Adrenal gland (tissue), 12 donors: Measurements from ENCODE around the gene HSBP1. TPM values are rescaled to one million over a fixed set of nuclear protein-coding genes. Genes with fewer than 3 reads are reported as not detected.

Experiments used
- DNase-seq, 7 donors: peaks; one replicate each; pipeline ENCODE4 v3.0.0-alpha.2; 2019 to 2020
- H3K27ac ChIP-seq, 5 donors: fragments of 200-600 bp; sonication (generic) in 4 of 5; 1 replicate in 3 of 5; 2 replicates in 2 of 5; pipeline versions ENCODE4 v1.5.1 to v1.8.0; 2016 to 2020; ENCODE audit warnings: mild to moderate bottlenecking in 1 of 5
- H3K27me3 ChIP-seq: fragments of 200-600 bp; 2 replicates; pipeline ENCODE4 v1.8.0; 2021
- H3K36me3 ChIP-seq, 2 donors: fragments of 200-600 bp; replicated peaks in 1 of 2; 1 replicate in 1 of 2; 2 replicates in 1 of 2; pipeline versions ENCODE4 v1.5.1 to v1.8.0; 2018 to 2022
- H3K4me1 ChIP-seq, 2 donors: fragments of 200-600 bp; replicated peaks in 1 of 2; 1 replicate in 1 of 2; 2 replicates in 1 of 2; pipeline versions ENCODE4 v1.5.1 to v1.8.0; 2018 to 2021
- H3K4me3 ChIP-seq, 4 donors: fragments of 200-600 bp; sonication (generic) in 3 of 4; one replicate each; pipeline ENCODE4 v1.5.1; 2016 to 2018
- H3K9me3 ChIP-seq, 3 donors: fragments of 200-600 bp; sonication (generic) in 1 of 3; replicated peaks in 1 of 3; 1 replicate in 2 of 3; 2 replicates in 1 of 3; pipeline versions ENCODE4 v1.5.1 to v1.8.0; 2016 to 2021
- CTCF ChIP-seq, 6 experiments: fragments of 450-650 bp in 4 of 6; fragments of 200-600 bp in 2 of 6; sonication (generic) in 1 of 6; IDR thresholded peaks; 1 replicate in 5 of 6; 2 replicates in 1 of 6; pipeline versions ENCODE4 v1.5.1 to v1.8.0; 2016 to 2021; ENCODE audit warnings: antibody characterized with exemption in 6 of 6, mild to moderate bottlenecking in 2 of 6, moderate library complexity in 1 of 6
- POLR2A ChIP-seq, 2 donors: fragments of 450-650 bp; IDR thresholded peaks; one replicate each; pipeline ENCODE4 v1.6.1; 2017; ENCODE audit warnings: antibody characterized with exemption in 2 of 2, mild to moderate bottlenecking in 2 of 2, moderate library complexity in 1 of 2
- WGBS, 4 donors: extraction: QIAGEN DNeasy Blood & Tissue Kit in 2 of 4; methylation state at CpG; one replicate each; pipeline versions ENCODE4 v1.1.5 to v1.1.7; 2013 to 2017; 5-methylcytosine and 5-hydroxymethylcytosine counted together
- intact Hi-C, 2 donors: fragments of 100-400 bp; cut with DNase I; formaldehyde crosslinking; loops; one replicate each; pipeline versions ENCODE4 v1.14.1 to v1.15.0; 2022 to 2023
- polyA plus RNA-seq, 3 donors: library from polyadenylated mRNA; stranded (reverse); fragments of 200-250 nt in 2 of 3; fragments of 350-450 nt in 1 of 3; fragmentation: Illumina TruSeq in 1 of 3; extraction: RNeasy Lipid Tissue Mini Kit (QIAGEN cat#74804) in 1 of 3; gene quantifications; one replicate each; pipeline ENCODE4 v1.2.3, GENCODE V29; 2013 to 2014
- total RNA-seq, 9 donors: library from RNA; depleted of rRNA in 4 of 9; stranded (reverse); fragments of >200 nt in 4 of 9; fragments of 120-200 nt in 1 of 9; fragmentation: NEBNext Ultra II Directional in 1 of 9; extraction: Animal tissue kit (Norgen Biotek cat#: 25700) in 1 of 9; gene quantifications; one replicate each; pipeline versions ENCODE4 v1.1.0 to v1.2.4, GENCODE V29; 2013 to 2023
- donor health status: healthy with polysubstance abuse.
- donor health status: Bipolar disorder and iron deficiency.
- donor health status: DM: yes; HTN: yes; CAD: no.
- donor health status: DM: no; HTN: no; CAD: no.
- donor health status: DM: no; HTN: no; CAD: no.
- donor health status: DM: yes; HTN: yes; CAD: no.

The HSBP1 gene
- total and polyA plus RNA-seq, 12 donors = 11.0 to 214 (median 112) TPM

GRCh38 chr16:83862661-83863060, 54.9 kb downstream of the HSBP1 start:
- H3K4me3 ChIP-seq = no peak overlapping the region
- WGBS, 4 donors = 82 to 89% (median 87%) methylated on average over 7 of the region's 7 CpGs
- no peak overlapping the region for H3K27ac ChIP-seq
- H3K36me3 ChIP-seq = no peaks in the 10 kb centered on the region
- no peaks in the 10 kb centered on the region for H3K27me3 ChIP-seq
- no peaks in the 10 kb centered on the region for H3K4me1 ChIP-seq
- intact Hi-C loops = no loop called here
- no peak for DNase-seq
- TF ChIP-seq CTCF (IDR thresholded peaks at IDR 0.05) (no peak), POLR2A (IDR thresholded peaks at IDR 0.05) (no peak)
- H3K9me3 ChIP-seq = no peaks in the 10 kb centered on the region

- no peak for DNase-seq
- Histone ChIP-seq H3K36me3 (no peaks in the 10 kb centered on the region), H3K9me3 (no peaks in the 10 kb centered on the region), H3K4me1 (no peaks in the 10 kb centered on the region), H3K4me3 (no peak overlapping the region), H3K27ac (no peak overlapping the region), H3K27me3 (no peaks in the 10 kb centered on the region)
- WGBS, 4 donors = 75 to 84% (median 80%) methylated on average over 1 of the region's 1 CpG; no CpG with 5 or more reads in 1 of the 4 donors
- intact Hi-C loops = no loop called here
- TF ChIP-seq POLR2A (IDR thresholded peaks at IDR 0.05) (no peak), CTCF (IDR thresholded peaks at IDR 0.05) (no peak)
These were observed 55.9 kb downstream of the HSBP1 start for GRCh38 chr16:83863682-83864081.

Other genes with a start within 250 kb of the HSBP1 start
- gene MLYCD, start 91.1 kb downstream of the HSBP1 start, total RNA-seq = 10 to 100 TPM in 6 of 9 donors, 1 to 10 TPM in 3; 6.2 to 16.6 (median 11.2) TPM
- gene MLYCD, start 91.1 kb downstream of the HSBP1 start, polyA plus RNA-seq = 1 to 10 TPM; 3.9 to 5.4 (median 4.2) TPM
- 10 to 100 TPM; 16.1 to 64.9 (median 19.6) TPM for gene OSGIN1, start 145.3 kb downstream of the HSBP1 start, total RNA-seq
- 10 to 100 TPM; 16.9 to 39.7 (median 18.5) TPM for gene OSGIN1, start 145.3 kb downstream of the HSBP1 start, polyA plus RNA-seq
- gene NECAB2, start 160.3 kb downstream of the HSBP1 start, total RNA-seq = 1 to 10 TPM in 1 of 9 donors, under 1 TPM in 5, not detected in 3; 0.14 to 2.1 (median 0.34) TPM
- gene NECAB2, start 160.3 kb downstream of the HSBP1 start, polyA plus RNA-seq = 1 to 10 TPM in 2 of 3 donors, under 1 TPM in 1; 0.22 to 1.9 (median 1.7) TPM
- 1 to 10 TPM in 2 of 9 donors, under 1 TPM in 2, not detected in 5; 0.55 to 1.3 (median 0.88) TPM for gene SLC38A8, start 234.8 kb downstream of the HSBP1 start, total RNA-seq
- under 1 TPM in 2 of 3 donors, not detected in 1; 0.07 to 0.31 TPM for gene SLC38A8, start 234.8 kb downstream of the HSBP1 start, polyA plus RNA-seq